Trophoblast cell (in vitro differentiated cells and primary cell): ENCODE data around the gene INTS4.
"Not testable (repeated sequence)": the region's sequence is repeated elsewhere in the genome, so short reads cannot be mapped to it uniquely, and the experiment has no call there.

ENCODE experiments used
- DNase-seq, 2 donors: peaks; one replicate each; pipeline ENCODE4 v3.0.0-alpha.2; 2016
- H2AFZ ChIP-seq: 2 replicates; pipeline ENCODE4 v1.6.1; 2013; ENCODE audit warnings: low read length, moderate library complexity, mild to moderate bottlenecking; ENCODE audit not compliant: insufficient read depth, poor library complexity
- H2AK5ac ChIP-seq: 2 replicates; pipeline ENCODE4 v1.6.1; 2013; ENCODE audit warnings: mild to moderate bottlenecking, low read length
- H2BK120ac ChIP-seq: 2 replicates; pipeline ENCODE4 v1.6.1; 2013; ENCODE audit warnings: low read length, mild to moderate bottlenecking, moderate library complexity; ENCODE audit not compliant: insufficient read depth, poor library complexity
- H2BK12ac ChIP-seq: 2 replicates; pipeline ENCODE4 v1.6.1; 2013; ENCODE audit warnings: mild to moderate bottlenecking, low read length, moderate library complexity
- H2BK5ac ChIP-seq: 2 replicates; pipeline ENCODE4 v1.6.1; 2013; ENCODE audit warnings: low read length, low read depth, moderate library complexity, mild to moderate bottlenecking; ENCODE audit not compliant: poor library complexity
- H3K14ac ChIP-seq: 2 replicates; pipeline ENCODE4 v1.6.1; 2013; ENCODE audit warnings: mild to moderate bottlenecking, low read length
- H3K18ac ChIP-seq: 2 replicates; pipeline ENCODE4 v1.6.1; 2013; ENCODE audit warnings: mild to moderate bottlenecking, low read length
- H3K23ac ChIP-seq: 2 replicates; pipeline ENCODE4 v1.6.1; 2013; ENCODE audit warnings: low read length
- H3K27ac ChIP-seq: 2 replicates; pipeline ENCODE4 v1.5.1; 2013; ENCODE audit warnings: low read depth, mild to moderate bottlenecking, inconsistent platforms, low read length, moderate library complexity
- H3K27me3 ChIP-seq: 2 replicates; pipeline ENCODE4 v1.6.1; 2013; ENCODE audit warnings: inconsistent platforms, mild to moderate bottlenecking, low read length, moderate library complexity; ENCODE audit not compliant: insufficient read depth
- H3K36me3 ChIP-seq, 2 experiments: 1 replicate in 1 of 2; 2 replicates in 1 of 2; pipeline ENCODE4 v1.6.1; 2013; ENCODE audit warnings: low read length in 2 of 2, mild to moderate bottlenecking in 2 of 2, moderate library complexity in 1 of 2; ENCODE audit not compliant: insufficient read depth in 2 of 2, control insufficient read depth in 1 of 2
- H3K4ac ChIP-seq: 2 replicates; pipeline ENCODE4 v1.6.1; 2013; ENCODE audit warnings: low read depth, mild to moderate bottlenecking, low read length, moderate library complexity
- H3K4me1 ChIP-seq, 2 experiments: 1 replicate in 1 of 2; 2 replicates in 1 of 2; pipeline ENCODE4 v1.6.1; 2013; ENCODE audit warnings: low read length in 2 of 2, mild to moderate bottlenecking in 2 of 2, moderate library complexity in 1 of 2; ENCODE audit not compliant: insufficient read depth in 2 of 2, control insufficient read depth in 1 of 2
- H3K4me2 ChIP-seq: 2 replicates; pipeline ENCODE4 v1.6.1; 2013; ENCODE audit warnings: inconsistent platforms, mild to moderate bottlenecking, low read length, moderate library complexity
- H3K4me3 ChIP-seq: 2 replicates; pipeline ENCODE4 v1.5.1; 2013; ENCODE audit warnings: mild to moderate bottlenecking, low read depth, low read length, inconsistent platforms
- H3K79me1 ChIP-seq: one replicate; pipeline ENCODE4 v1.6.1; 2013; ENCODE audit warnings: low read length
- H3K79me2 ChIP-seq: 2 replicates; pipeline ENCODE4 v1.6.1; 2013; ENCODE audit warnings: low read length, mild to moderate bottlenecking; ENCODE audit not compliant: control insufficient read depth, insufficient read depth, poor library complexity
- H3K9ac ChIP-seq: 2 replicates; pipeline ENCODE4 v1.6.1; 2013; ENCODE audit warnings: mild to moderate bottlenecking, low read length
- H3K9me3 ChIP-seq: 2 replicates; pipeline ENCODE4 v1.6.1; 2013; ENCODE audit warnings: low read depth, mild to moderate bottlenecking, control low read depth, inconsistent platforms, low read length; ENCODE audit not compliant: insufficient read depth
- H4K12ac ChIP-seq: 2 replicates; pipeline ENCODE4 v1.6.1; 2013; ENCODE audit warnings: low read depth, mild to moderate bottlenecking, low read length, moderate library complexity
- H4K8ac ChIP-seq: 2 replicates; pipeline ENCODE4 v1.6.1; 2013; ENCODE audit warnings: low read depth, mild to moderate bottlenecking, low read length, moderate library complexity
- H4K91ac ChIP-seq: one replicate; pipeline ENCODE4 v1.6.1; 2013; ENCODE audit warnings: low read depth, mild to moderate bottlenecking, low read length, moderate library complexity
- WGBS: extraction: QIAGEN DNeasy Blood & Tissue Kit; methylation state at CpG from one replicate; pipeline ENCODE4 v1.1.7; 2013; ENCODE audit warnings: missing lambda C conversion rate; ENCODE audit not compliant: insufficient read length, insufficient coverage; ENCODE audit errors: extremely low coverage; 5-methylcytosine and 5-hydroxymethylcytosine counted together

Gene INTS4

DNA sequence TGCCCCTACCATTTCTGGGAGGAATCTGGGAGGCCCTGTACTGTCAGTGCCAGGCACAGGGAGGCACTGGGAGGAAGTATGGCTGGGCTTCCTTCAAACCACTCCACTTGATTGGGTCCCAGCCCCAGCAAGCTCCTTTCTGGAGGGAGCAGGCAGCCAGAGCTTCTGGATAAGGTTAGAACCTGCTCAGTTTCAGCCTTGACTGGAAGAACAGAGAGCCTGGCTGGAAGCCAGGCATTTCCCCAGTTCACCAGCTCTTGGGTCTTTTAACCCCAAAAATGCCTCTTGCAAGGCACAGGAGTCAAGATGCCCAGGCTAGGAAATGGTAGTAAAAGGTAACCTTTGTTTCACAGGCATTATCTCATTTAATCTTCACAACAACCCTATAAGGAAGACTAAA lies 37.6 kb upstream of the INTS4 start:
- Histone ChIP-seq H3K27me3 (no peaks in the 10 kb centered on the region), H3K23ac (no peak overlapping the region), H4K12ac (no peak overlapping the region), H3K4me2 (no peak overlapping the region), H3K9ac (no peak overlapping the region), H2BK5ac (peak overlapping the region; percentile 68), H2AK5ac (peak overlapping the region; percentile 93), H3K14ac (peak overlapping the region; percentile 58), H3K79me2 (peaks cover 3% of the 10 kb centered on the region), H4K91ac (peak overlapping the region; percentile 88), H2BK120ac (peak overlapping the region; percentile 78), H3K9me3 (no peaks in the 10 kb centered on the region), H3K4ac (no peak overlapping the region), H2BK12ac (peak overlapping the region; percentile 81), H3K4me1 (peaks cover 22 to 31% of the 10 kb centered on the region in 2 experiments), H3K27ac (no peak overlapping the region), H3K79me1 (peaks cover 28% of the 10 kb centered on the region), H3K18ac (no peak overlapping the region), H3K36me3 (no peaks in the 10 kb centered on the region), H2AFZ (no peak overlapping the region), H4K8ac (peak overlapping the region; percentile 17), H3K4me3 (no peak overlapping the region)
- DNase-seq, result no peak

DNA sequence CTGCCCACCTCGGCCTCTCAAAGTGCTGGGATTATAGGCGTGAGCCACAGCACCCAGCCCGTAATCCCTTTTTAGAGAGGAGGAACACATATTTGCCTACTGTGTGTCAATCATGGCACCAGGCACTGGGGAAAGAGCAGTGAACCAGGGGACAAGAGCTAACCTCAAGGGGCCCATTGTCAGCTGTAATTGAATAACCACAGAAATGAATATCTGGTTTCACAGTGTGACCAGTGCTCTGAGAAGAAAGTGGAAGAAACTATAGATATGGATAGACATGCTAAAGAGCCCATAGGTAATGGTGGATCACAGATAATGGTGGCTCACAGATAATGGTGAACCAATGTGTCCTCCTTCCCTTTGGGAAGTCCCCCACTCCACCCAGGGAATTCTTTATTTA lies 37.2 kb upstream of the INTS4 start:
- Histone ChIP-seq H3K79me2 (peaks cover 3% of the 10 kb centered on the region), H3K79me1 (peaks cover 29% of the 10 kb centered on the region), H3K4ac (no peak overlapping the region), H2BK5ac (peak overlapping the region; percentile 68), H2AK5ac (peak overlapping the region; percentile 93), H3K9me3 (no peaks in the 10 kb centered on the region), H3K4me2 (no peak overlapping the region), H3K27me3 (no peaks in the 10 kb centered on the region), H3K9ac (no peak overlapping the region), H3K36me3 (no peaks in the 10 kb centered on the region), H3K23ac (no peak overlapping the region), H2BK120ac (no peak overlapping the region), H3K27ac (no peak overlapping the region), H3K18ac (no peak overlapping the region), H3K4me3 (no peak overlapping the region), H2BK12ac (peak overlapping the region; percentile 81), H2AFZ (no peak overlapping the region), H3K14ac (peak overlapping the region; percentile 58), H4K8ac (no peak overlapping the region), H4K12ac (no peak overlapping the region), H4K91ac (peak overlapping the region; percentile 88), H3K4me1 (peaks cover 18 to 28% of the 10 kb centered on the region in 2 experiments)
- no CpG with 5 or more reads among the region's 3 CpGs for WGBS
- no peak for DNase-seq

DNA sequence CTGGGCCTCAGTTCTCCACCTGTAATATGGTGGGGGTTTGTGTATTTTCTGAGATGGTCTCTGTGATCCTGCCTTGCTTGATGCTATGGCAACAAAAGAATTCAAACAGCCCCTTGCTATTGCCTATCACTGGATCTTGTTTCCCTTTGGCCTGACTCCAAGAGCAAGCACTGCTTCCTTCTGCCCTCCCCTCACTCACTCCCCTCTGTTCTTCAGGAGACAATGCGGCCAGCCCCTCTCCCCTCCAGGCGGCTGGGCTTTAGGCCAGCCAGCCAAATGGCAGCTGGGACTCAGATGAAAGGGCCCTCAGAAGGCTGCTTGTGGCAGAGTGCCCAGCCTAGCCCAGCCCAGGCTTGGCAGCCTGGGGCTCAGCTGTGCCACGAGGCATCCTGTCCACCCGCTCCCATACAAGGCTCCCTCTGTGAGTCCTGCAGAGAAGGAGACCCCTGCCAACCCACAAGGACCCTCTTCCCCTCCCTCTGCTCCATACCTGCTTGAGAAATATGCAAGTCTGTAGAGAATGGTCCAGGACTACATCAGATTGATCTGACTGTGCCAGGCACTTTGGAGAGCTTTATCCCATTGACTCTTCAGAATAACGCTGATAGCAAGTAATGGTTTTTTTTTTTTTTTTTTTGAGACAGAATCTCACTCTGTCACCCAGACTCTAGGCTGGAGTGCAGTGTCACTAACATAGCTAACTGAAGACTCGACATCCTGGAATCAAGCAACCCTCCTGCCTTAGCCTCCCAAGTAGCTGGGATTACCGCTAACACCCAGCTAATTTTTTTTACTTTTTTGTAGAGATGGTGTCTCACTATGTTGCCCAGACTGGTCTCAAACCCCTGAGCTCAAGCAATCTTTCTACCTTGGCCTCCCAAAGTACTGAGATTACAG lies 36.2 kb upstream of the INTS4 start:
- Histone ChIP-seq H3K27me3 (no peaks in the 10 kb centered on the region), H2AFZ (peak overlapping the region; percentile 70), H3K4me2 (no peak overlapping the region), H3K23ac (no peak overlapping the region), H3K14ac (peak overlapping the region; percentile 75), H3K27ac (peak overlapping the region; percentile 68), H4K91ac (peak overlapping the region; percentile 91), H4K12ac (peak overlapping the region; percentile 22), H3K9ac (no peak overlapping the region), H3K9me3 (no peaks in the 10 kb centered on the region), H3K4ac (peak overlapping the region; percentile 55), H3K18ac (peak overlapping the region; percentile 58), H3K79me1 (peaks cover 31% of the 10 kb centered on the region), H3K36me3 (no peaks in the 10 kb centered on the region), H2BK5ac (peak overlapping the region; percentile 73), H3K79me2 (peaks cover 3% of the 10 kb centered on the region), H3K4me1 (peaks cover 18 to 28% of the 10 kb centered on the region in 2 experiments), H2BK120ac (peak overlapping the region; percentile 92), H3K4me3 (no peak overlapping the region), H2AK5ac (peak overlapping the region; percentile 65), H4K8ac (peak overlapping the region; percentile 68), H2BK12ac (peak overlapping the region; percentile 91)
- no CpG with 5 or more reads among the region's 7 CpGs for WGBS
- no peak for DNase-seq

DNA sequence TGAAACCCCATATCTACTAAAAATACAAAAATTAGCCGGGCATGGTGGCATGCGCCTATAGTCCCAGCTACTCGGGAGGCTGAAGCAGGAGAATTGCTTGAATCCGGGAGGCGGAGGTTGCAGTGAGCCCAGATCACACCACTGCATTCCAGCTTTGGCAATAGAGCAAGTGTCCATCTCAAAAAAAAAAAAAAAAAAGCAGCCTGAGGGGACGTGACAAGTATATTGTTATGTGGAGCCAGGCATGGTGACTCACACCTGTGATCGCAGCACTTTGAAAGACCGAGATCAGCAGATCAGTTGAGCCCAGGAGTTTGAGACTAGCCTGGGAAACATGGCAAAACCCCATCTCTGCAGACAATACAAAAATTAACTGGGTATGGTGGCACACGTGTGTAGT lies 34.0 kb upstream of the INTS4 start:
- not testable (repeated sequence) for H3K4ac ChIP-seq, H3K18ac ChIP-seq, H3K14ac ChIP-seq, H2AFZ ChIP-seq, H2AK5ac ChIP-seq, H3K4me3 ChIP-seq, H3K9ac ChIP-seq, H3K9me3 ChIP-seq, H3K79me2 ChIP-seq, H4K12ac ChIP-seq, H3K27me3 ChIP-seq, H3K23ac ChIP-seq, H3K36me3 ChIP-seq
- Histone ChIP-seq H4K91ac (peak overlapping the region; percentile 96), H2BK12ac (peak overlapping the region; percentile 97), H3K4me1 (peaks cover 18 to 31% of the 10 kb centered on the region in 2 experiments), H2BK5ac (peak overlapping the region; percentile 99), H3K27ac (peak overlapping the region; percentile 99), H3K4me2 (peak overlapping the region; percentile 48), H2BK120ac (peak overlapping the region; percentile 98), H3K79me1 (peaks cover 32% of the 10 kb centered on the region), H4K8ac (peak overlapping the region; percentile 83)
- WGBS, result no CpG with 5 or more reads among the region's 9 CpGs
- peak; percentile 85 to 91 for DNase-seq
